ENCODE measurements around the gene ZNF385B. TPM values are rescaled to one million over a fixed set of nuclear protein-coding genes. Genes with fewer than 3 reads are reported as not detected.
A peak's percentile ranks its signal among the peaks of the same experiment; 100 is the strongest.

Gene ZNF385B
- total and polyA plus RNA-seq, 8 donors: 4.6 to 51.3 (median 6.1) TPM

- intact Hi-C loops (cut with DNase I): no loop called here
- ATAC-seq (peak; percentile 46), DNase-seq (no peak)
- Histone ChIP-seq H3K4me1 (no peaks in the 10 kb centered on the region), H3K36me3 (no peaks in the 10 kb centered on the region), H3K27ac (peak overlapping the region in 1 of 2 donors; percentile 61), H3K27me3 (no peaks in the 10 kb centered on the region), H3K9me3 (no peaks in the 10 kb centered on the region), H3K4me3 (no peak overlapping the region)
- TF ChIP-seq, protein P1, sequence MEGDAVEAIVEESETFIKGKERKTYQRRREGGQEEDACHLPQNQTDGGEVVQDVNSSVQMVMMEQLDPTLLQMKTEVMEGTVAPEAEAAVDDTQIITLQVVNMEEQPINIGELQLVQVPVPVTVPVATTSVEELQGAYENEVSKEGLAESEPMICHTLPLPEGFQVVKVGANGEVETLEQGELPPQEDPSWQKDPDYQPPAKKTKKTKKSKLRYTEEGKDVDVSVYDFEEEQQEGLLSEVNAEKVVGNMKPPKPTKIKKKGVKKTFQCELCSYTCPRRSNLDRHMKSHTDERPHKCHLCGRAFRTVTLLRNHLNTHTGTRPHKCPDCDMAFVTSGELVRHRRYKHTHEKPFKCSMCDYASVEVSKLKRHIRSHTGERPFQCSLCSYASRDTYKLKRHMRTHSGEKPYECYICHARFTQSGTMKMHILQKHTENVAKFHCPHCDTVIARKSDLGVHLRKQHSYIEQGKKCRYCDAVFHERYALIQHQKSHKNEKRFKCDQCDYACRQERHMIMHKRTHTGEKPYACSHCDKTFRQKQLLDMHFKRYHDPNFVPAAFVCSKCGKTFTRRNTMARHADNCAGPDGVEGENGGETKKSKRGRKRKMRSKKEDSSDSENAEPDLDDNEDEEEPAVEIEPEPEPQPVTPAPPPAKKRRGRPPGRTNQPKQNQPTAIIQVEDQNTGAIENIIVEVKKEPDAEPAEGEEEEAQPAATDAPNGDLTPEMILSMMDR (IDR thresholded peaks at IDR 0.05): no peak
Observed at GRCh38 chr2:179558010-179558934, 303.1 kb downstream of the ZNF385B start.

- no peak overlapping the region for H3K27ac ChIP-seq
- no peaks in the 10 kb centered on the region for H3K9me3 ChIP-seq
- intact Hi-C loops (cut with DNase I): no loop called here
Observed at GRCh38 chr2:179556425-179556824, 305.0 kb downstream of the ZNF385B start.

DNA sequence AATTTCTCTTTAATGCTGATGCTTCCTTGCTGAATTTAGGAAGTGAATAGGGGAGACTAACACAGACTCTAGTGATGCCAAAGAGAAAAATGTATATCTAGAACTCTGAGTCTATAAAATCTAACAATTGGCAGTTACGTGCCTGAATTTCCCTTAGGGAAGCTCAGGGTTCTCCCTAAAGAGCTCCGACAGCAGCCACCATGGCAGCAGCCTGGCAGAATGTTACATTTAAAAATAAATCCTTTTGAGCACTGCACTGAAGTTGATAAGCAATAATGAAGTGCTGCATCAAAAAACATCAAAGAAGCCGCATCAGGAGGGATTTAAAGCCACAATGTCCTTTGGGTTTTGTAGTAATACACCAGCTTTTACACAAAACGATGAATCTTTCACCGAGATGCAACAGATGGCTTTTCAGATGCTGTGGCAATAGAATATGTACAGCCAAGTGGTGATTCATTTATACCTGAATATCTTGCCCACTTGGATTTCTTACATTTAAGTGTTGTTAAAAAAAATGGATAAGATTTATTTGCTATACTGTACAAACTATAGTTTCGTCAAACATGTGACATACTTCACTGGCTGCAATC is 305.6 kb downstream of the ZNF385B start:
- ATAC-seq (no peak), DNase-seq (no peak)
- H3K27ac ChIP-seq: no peak overlapping the region
- H3K36me3 ChIP-seq: no peaks in the 10 kb centered on the region
- no peaks in the 10 kb centered on the region for H3K4me1 ChIP-seq
- no peaks in the 10 kb centered on the region for H3K27me3 ChIP-seq
- no peak overlapping the region for H3K4me3 ChIP-seq
- TF ChIP-seq, protein P1 (IDR thresholded peaks at IDR 0.05): no peak
- H3K9me3 ChIP-seq: no peaks in the 10 kb centered on the region
- intact Hi-C loops (cut with DNase I): no loop called here

More at GRCh38 chr2:179556425-179556824, 305.0 kb downstream of the ZNF385B start:
- no peak for ATAC-seq
- no peaks in the 10 kb centered on the region for H3K27me3 ChIP-seq
- no peak overlapping the region for H3K4me3 ChIP-seq
- DNase-seq: no peak
- no peaks in the 10 kb centered on the region for H3K36me3 ChIP-seq
- TF ChIP-seq, protein P1 (IDR thresholded peaks at IDR 0.05): no peak
- no peaks in the 10 kb centered on the region for H3K4me1 ChIP-seq

- no peak for ATAC-seq
- TF ChIP-seq, protein P1 (IDR thresholded peaks at IDR 0.05): no peak
- intact Hi-C loops (cut with DNase I): no loop called here
- Histone ChIP-seq H3K4me1 (no peaks in the 10 kb centered on the region), H3K9me3 (no peaks in the 10 kb centered on the region), H3K27ac (no peak overlapping the region), H3K36me3 (no peaks in the 10 kb centered on the region), H3K4me3 (no peak overlapping the region), H3K27me3 (no peaks in the 10 kb centered on the region)
- no peak for DNase-seq
Observed at GRCh38 chr2:179554639-179555386, 306.6 kb downstream of the ZNF385B start.

DNA sequence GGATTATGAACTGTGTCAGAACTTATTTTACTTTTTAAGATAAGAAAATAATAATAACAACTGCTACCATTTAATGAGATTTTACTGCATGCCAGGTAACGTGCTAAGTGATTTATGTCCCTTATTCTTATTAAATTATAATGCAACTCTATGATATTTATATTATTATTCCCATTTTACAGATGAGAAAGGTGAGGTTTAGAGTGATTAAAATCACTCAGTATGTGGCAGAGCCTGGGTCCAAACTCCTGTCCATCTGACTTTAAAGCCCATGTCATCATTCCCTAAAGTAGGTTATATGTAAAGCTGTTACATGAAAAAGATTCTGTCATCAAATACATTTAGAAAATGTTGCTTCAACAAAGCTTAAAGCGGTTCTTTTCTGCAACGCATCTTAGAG is 308.0 kb downstream of the ZNF385B start:
- no peak for ATAC-seq
- TF ChIP-seq, protein P1 (IDR thresholded peaks at IDR 0.05): no peak

More for the DNA sequence above, 308.0 kb downstream of the ZNF385B start:
- H3K27ac ChIP-seq: no peak overlapping the region
- no peaks in the 10 kb centered on the region for H3K36me3 ChIP-seq
- no peak for DNase-seq
- H3K4me1 ChIP-seq: no peaks in the 10 kb centered on the region
- no peaks in the 10 kb centered on the region for H3K9me3 ChIP-seq
- H3K4me3 ChIP-seq: no peak overlapping the region
- H3K27me3 ChIP-seq: no peaks in the 10 kb centered on the region
- intact Hi-C loops (cut with DNase I): no loop called here
